ENCODE measurements around the gene SLC38A3.

SLC38A3 gene

DNA sequence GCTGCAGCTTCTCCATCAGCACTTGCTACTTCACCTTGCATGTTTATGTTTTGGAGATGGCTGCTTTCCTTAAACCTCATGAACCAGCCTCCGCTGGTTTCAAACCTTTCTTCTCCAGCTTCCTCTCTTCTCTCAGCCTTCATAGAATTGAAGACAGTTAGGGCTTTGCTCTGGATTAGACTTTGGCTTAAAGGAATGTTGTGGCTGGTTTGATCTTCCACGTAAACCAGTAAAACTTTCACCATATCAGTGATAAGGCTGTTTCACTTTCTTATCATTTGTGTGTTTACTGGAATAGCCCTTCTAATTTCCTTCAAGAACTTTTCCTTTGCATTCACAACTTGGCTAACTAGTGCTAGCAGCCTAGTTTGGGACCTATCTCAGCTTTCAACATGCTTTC, 25.4 kb upstream of the SLC38A3 start:
- TF ChIP-seq, protein P1, sequence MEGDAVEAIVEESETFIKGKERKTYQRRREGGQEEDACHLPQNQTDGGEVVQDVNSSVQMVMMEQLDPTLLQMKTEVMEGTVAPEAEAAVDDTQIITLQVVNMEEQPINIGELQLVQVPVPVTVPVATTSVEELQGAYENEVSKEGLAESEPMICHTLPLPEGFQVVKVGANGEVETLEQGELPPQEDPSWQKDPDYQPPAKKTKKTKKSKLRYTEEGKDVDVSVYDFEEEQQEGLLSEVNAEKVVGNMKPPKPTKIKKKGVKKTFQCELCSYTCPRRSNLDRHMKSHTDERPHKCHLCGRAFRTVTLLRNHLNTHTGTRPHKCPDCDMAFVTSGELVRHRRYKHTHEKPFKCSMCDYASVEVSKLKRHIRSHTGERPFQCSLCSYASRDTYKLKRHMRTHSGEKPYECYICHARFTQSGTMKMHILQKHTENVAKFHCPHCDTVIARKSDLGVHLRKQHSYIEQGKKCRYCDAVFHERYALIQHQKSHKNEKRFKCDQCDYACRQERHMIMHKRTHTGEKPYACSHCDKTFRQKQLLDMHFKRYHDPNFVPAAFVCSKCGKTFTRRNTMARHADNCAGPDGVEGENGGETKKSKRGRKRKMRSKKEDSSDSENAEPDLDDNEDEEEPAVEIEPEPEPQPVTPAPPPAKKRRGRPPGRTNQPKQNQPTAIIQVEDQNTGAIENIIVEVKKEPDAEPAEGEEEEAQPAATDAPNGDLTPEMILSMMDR (IDR thresholded peaks at IDR 0.05), result no peak

DNA sequence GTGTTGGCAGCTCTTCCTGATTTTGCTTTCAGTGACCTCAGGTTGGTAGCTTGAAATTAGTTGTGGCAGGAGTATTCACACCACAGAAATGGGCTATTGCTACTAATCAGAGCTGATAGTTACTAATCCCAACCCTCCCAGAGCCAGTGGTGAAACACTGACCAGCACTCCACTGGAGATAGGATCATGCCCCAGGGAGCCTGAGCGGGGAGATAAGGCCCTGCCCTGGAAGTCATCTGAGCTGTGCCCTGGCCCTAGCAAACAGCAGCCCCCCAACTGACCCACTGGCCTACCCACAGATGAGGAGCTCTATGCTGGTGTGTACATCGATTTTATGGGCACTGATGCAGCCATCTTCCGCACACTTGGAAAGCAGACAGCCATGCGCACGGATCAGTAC, 23.1 kb upstream of the SLC38A3 start:
- TF ChIP-seq, protein P1 (IDR thresholded peaks at IDR 0.05), result no peak

DNA sequence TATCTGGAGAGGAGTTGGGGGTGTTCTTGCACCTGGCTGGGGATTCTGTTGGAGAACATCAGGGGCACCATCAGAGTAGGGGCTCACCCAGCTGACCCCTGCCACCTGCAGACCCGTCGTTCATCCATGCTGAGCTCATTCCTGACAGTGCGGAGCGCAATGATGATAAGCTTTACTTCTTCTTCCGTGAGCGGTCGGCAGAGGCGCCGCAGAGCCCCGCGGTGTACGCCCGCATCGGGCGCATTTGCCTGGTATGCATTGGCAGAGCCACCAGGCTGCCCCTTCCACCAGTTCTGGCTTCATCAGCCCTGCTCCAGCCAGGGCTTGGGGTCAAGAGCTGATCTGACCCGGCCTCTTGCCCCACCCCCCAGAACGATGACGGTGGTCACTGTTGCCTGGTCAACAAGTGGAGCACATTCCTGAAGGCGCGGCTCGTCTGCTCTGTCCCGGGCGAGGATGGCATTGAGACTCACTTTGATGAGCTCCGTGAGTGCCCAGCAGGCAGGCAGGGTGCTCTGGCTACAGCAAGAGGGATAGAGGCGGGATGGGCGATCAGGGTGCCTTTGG, 22.5 kb upstream of the SLC38A3 start:
- TF ChIP-seq, protein P1 (IDR thresholded peaks at IDR 0.05), result no peak

DNA sequence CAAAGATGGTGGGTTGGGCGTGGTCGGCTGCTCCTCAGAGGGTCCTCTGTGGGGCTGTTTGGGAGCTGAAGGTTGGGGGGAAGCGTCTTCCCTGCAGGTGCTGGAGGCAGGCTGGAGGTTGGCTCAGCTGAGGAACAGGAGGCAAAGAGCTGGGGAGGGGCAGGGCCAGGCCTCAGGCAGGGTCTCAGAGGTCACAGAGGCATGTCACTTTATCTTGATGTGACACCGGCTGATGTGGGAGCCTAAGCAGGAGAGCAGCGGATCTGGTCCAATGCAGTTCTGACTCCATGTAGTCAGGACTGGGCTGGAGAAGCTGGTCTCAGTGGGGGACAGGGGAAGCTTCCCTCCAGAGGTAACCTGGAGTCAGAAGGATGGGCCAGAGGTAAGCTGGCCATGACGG, 21.3 kb upstream of the SLC38A3 start:
- TF ChIP-seq, protein P1 (IDR thresholded peaks at IDR 0.05), result no peak

DNA sequence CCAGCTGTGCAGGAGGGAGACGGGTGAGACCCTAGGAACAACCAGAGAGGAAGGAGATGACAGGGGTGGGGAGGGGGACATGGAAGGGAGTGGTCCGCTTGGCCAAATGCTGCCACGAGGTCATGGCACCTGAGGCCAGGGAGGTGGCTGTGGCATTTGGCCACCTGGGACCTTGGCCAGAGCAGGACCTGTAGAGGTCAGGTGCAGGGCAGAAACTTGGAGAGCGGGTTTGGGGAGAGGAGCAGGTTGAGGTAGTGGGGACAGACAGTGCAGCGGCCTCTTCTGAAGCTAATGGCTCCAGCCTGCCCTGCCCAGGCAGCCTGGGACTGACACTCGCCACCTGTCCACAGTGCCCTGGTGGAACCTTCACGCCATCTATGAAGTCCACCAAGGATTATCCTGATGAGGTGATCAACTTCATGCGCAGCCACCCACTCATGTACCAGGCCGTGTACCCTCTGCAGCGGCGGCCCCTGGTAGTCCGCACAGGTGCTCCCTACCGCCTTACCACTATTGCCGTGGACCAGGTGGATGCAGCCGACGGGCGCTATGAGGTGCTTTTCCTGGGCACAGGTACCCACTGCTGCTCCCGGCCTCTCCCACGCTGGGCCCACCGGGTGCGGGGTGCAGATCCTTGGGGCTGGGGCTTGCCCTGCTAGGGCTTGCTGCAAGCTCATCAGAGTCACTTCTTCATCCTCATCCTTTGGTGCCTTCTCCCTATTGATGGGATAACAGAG, 20.7 kb upstream of the SLC38A3 start:
- TF ChIP-seq, protein P1 (IDR thresholded peaks at IDR 0.05), result no peak

DNA sequence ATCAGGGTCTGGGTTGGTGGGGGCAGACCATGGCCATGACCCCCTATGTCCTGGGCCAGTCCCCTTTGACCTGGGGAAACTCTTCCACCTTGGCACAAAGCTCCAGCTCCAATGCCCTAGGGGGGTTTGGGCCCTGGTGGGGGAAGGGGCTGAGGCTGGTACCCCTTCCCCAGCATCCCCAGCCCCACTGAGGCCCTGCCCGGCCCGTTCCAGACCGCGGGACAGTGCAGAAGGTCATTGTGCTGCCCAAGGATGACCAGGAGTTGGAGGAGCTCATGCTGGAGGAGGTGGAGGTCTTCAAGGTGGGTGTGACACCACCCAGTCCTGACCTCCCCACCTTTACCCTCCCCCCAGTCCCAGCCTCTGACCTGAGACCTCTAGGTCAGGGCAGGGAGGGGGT, 19.8 kb upstream of the SLC38A3 start:
- TF ChIP-seq, protein P1 (IDR thresholded peaks at IDR 0.05), result no peak

DNA sequence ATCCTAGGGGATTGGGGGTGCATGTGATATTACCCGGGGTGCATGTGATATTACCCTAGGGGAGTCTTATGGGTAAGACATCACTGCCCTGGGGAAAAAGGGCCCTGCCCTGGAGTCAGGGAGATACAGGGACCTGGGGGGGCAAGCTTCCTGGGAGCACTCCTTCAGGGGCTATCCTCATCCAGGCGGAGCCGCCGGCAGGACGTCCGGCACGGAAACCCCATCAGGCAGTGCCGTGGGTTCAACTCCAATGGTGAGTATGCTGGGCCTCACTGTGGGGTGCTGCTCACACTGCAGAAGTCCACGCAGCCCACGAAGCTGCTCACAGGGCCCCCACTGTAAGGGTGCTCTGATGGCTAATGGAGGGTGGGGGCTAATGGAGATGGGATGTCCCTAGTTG, 19.0 kb upstream of the SLC38A3 start:
- TF ChIP-seq, protein P1 (IDR thresholded peaks at IDR 0.05), result no peak

All from LNCAP (cell line).